IMR-90 (cell line): ENCODE data around the gene C8B. TPM values are rescaled to one million over a fixed set of nuclear protein-coding genes. Genes with fewer than 3 reads are reported as not detected.

Experiments used
- ATAC-seq: fragments of 200-7000 bp; cut with Tn5 transposase; 2 replicates; pipeline ENCODE4 v1.9.1; 2020; ENCODE audit warnings: low read depth, mild to moderate bottlenecking, moderate library complexity
- BruUV-seq: library from RNA; stranded (reverse); fragments of 400-500 nt; replicated peaks from 2 replicates; lab custom pipeline; 2021; lab: Mats Ljungman, UMichigan
- CTCF ChIA-PET: fragments of 300-600 bp; formaldehyde crosslinking; extraction: SDS; loops from one replicate; lab custom pipeline; 2021; ENCODE audit warnings: antibody characterized with exemption; lab: Yijun Ruan, JAX
- POLR2A ChIA-PET: fragments of 300-600 bp; sonication (Branson Sonifier 250); formaldehyde crosslinking; loops from one replicate; lab custom pipeline; 2022; ENCODE audit warnings: antibody characterized with exemption; ENCODE audit not compliant: unreplicated experiment; lab: Charles Lee
- DNase-seq: peaks from one replicate; pipeline ENCODE4 v3.0.0; 2013
- H2AFZ ChIP-seq: replicated peaks from 2 replicates; pipeline ENCODE3; 2013; ENCODE audit warnings: low read length, mild to moderate bottlenecking; ENCODE audit not compliant: poor library complexity
- H2AK5ac ChIP-seq: 2 replicates; pipeline ENCODE4 v1.6.1; 2013; ENCODE audit warnings: low read depth, low read length, inconsistent platforms
- H2AK9ac ChIP-seq: replicated peaks from 2 replicates; pipeline ENCODE3; 2013; ENCODE audit warnings: mild to moderate bottlenecking, low read depth, low read length, moderate library complexity; ENCODE audit not compliant: poor library complexity
- H2BK120ac ChIP-seq: 2 replicates; pipeline ENCODE4 v1.6.1; 2013; ENCODE audit warnings: low read depth, low read length, inconsistent platforms
- H2BK15ac ChIP-seq: 3 replicates; pipeline ENCODE4 v1.6.1; 2013; ENCODE audit warnings: low read depth, low read length, inconsistent platforms
- H2BK20ac ChIP-seq: 2 replicates; pipeline ENCODE4 v1.6.1; 2013; ENCODE audit warnings: low read depth, mild to moderate bottlenecking, inconsistent platforms, low read length, moderate library complexity
- H2BK5ac ChIP-seq: 2 replicates; pipeline ENCODE4 v1.6.1; 2013; ENCODE audit warnings: mild to moderate bottlenecking, low read depth, low read length, inconsistent platforms; ENCODE audit not compliant: poor library complexity, severe bottlenecking
- H3K14ac ChIP-seq: replicated peaks from 2 replicates; pipeline ENCODE4 v1.6.1; 2013; ENCODE audit warnings: low read depth, low read length, inconsistent platforms
- H3K18ac ChIP-seq: 2 replicates; pipeline ENCODE4 v1.6.1; 2013; ENCODE audit warnings: low read depth, low read length, control low read depth
- H3K23ac ChIP-seq: 2 replicates; pipeline ENCODE4 v1.6.1; 2013; ENCODE audit warnings: low read depth, low read length, inconsistent platforms
- H3K27ac ChIP-seq: 2 replicates; pipeline ENCODE4 v1.5.1; 2013; ENCODE audit warnings: mild to moderate bottlenecking, control low read depth, low read length; ENCODE audit not compliant: insufficient read depth
- H3K27me3 ChIP-seq: 2 replicates; pipeline ENCODE4 v1.6.1; 2013; ENCODE audit warnings: low read length; ENCODE audit not compliant: control insufficient read depth, insufficient read depth
- H3K36me3 ChIP-seq: 2 replicates; pipeline ENCODE4 v1.6.1; 2013; ENCODE audit warnings: low read length, mixed read lengths; ENCODE audit not compliant: control insufficient read depth, insufficient read depth
- H3K4ac ChIP-seq: 2 replicates; pipeline ENCODE4 v1.6.1; 2013; ENCODE audit warnings: low read depth, low read length, inconsistent platforms
- H3K4me1 ChIP-seq: 2 replicates; pipeline ENCODE4 v1.6.1; 2013; ENCODE audit warnings: low read length, mixed read lengths; ENCODE audit not compliant: control insufficient read depth, insufficient read depth
- H3K4me2 ChIP-seq: 2 replicates; pipeline ENCODE4 v1.6.1; 2013; ENCODE audit warnings: low read depth, mild to moderate bottlenecking, control low read depth, low read length, moderate library complexity
- H3K4me3 ChIP-seq: 2 replicates; pipeline ENCODE4 v1.5.1; 2013; ENCODE audit warnings: low read depth, mild to moderate bottlenecking, control low read depth, low read length, moderate library complexity; ENCODE audit not compliant: insufficient read depth
- H3K56ac ChIP-seq: 2 replicates; pipeline ENCODE4 v1.6.1; 2013; ENCODE audit warnings: low read length, inconsistent platforms; ENCODE audit not compliant: insufficient read depth; ENCODE audit errors: extremely low read depth
- H3K79me1 ChIP-seq, 2 experiments: 2 replicates each; pipeline ENCODE4 v1.6.1; 2013; ENCODE audit warnings: low read length in 2 of 2, inconsistent platforms in 1 of 2, low read depth in 1 of 2
- H3K9ac ChIP-seq: 2 replicates; pipeline ENCODE4 v1.6.1; 2013; ENCODE audit warnings: low read depth, low read length, control low read depth
- H3K9me1 ChIP-seq: 2 replicates; pipeline ENCODE4 v1.6.1; 2013; ENCODE audit warnings: low read length, inconsistent platforms; ENCODE audit not compliant: insufficient read depth
- H3K9me3 ChIP-seq: 2 replicates; pipeline ENCODE4 v1.6.1; 2013; ENCODE audit warnings: low read length; ENCODE audit not compliant: control insufficient read depth, insufficient read depth
- H4K20me1 ChIP-seq: 2 replicates; pipeline ENCODE4 v1.6.1; 2013; ENCODE audit warnings: low read length, inconsistent platforms; ENCODE audit not compliant: insufficient read depth
- H4K5ac ChIP-seq: 2 replicates; pipeline ENCODE4 v1.6.1; 2013; ENCODE audit warnings: mild to moderate bottlenecking, low read depth, low read length, control low read depth
- H4K8ac ChIP-seq, 2 experiments: 2 replicates each; pipeline ENCODE4 v1.6.1; 2013; ENCODE audit warnings: low read depth in 2 of 2, low read length in 2 of 2, control low read depth in 1 of 2, inconsistent platforms in 1 of 2
- H4K91ac ChIP-seq: 2 replicates; pipeline ENCODE4 v1.6.1; 2013; ENCODE audit warnings: low read depth, low read length, inconsistent platforms; ENCODE audit not compliant: insufficient read depth
- BHLHE40 ChIP-seq: fragments of 150-350 bp; IDR thresholded peaks from 2 replicates; pipeline ENCODE4 v1.6.1; 2016; ENCODE audit warnings: mild to moderate bottlenecking, low read depth, low read length
- CEBPB ChIP-seq: IDR thresholded peaks from 2 replicates; pipeline ENCODE4 v1.6.1; 2012; ENCODE audit warnings: low read depth, low read length, improper control_type of control experiment
- CHD1 ChIP-seq: IDR thresholded peaks from 2 replicates; pipeline ENCODE4 v1.6.1; 2012; ENCODE audit warnings: low read depth, low read length, improper control_type of control experiment
- CTCF ChIP-seq: conservative IDR thresholded peaks from 2 replicates; pipeline ENCODE4 v1.5.1; 2012; ENCODE audit warnings: mild to moderate bottlenecking, low read depth, low read length, improper control_type of control experiment
- ELK1 ChIP-seq: fragments of 150-350 bp; IDR thresholded peaks from 2 replicates; pipeline ENCODE4 v1.6.1; 2016; ENCODE audit warnings: low read depth, mild to moderate bottlenecking, low read length, moderate library complexity, borderline replicate concordance
- FOS ChIP-seq: fragments of 150-350 bp; IDR thresholded peaks from 2 replicates; pipeline ENCODE4 v1.6.1; 2016; ENCODE audit warnings: low read depth, low read length
- MAFK ChIP-seq: IDR thresholded peaks from 2 replicates; pipeline ENCODE4 v1.6.1; 2012; ENCODE audit warnings: low read depth, low read length, improper control_type of control experiment
- MAZ ChIP-seq: IDR thresholded peaks from 2 replicates; pipeline ENCODE4 v1.6.1; 2012; ENCODE audit warnings: low read depth, mild to moderate bottlenecking, low read length, improper control_type of control experiment, moderate library complexity, borderline replicate concordance
- MXI1 ChIP-seq: IDR thresholded peaks from 2 replicates; pipeline ENCODE4 v1.6.1; 2012; ENCODE audit warnings: low read depth, mild to moderate bottlenecking, low read length, moderate library complexity, borderline replicate concordance
- NFE2L2 ChIP-seq: fragments of 150-350 bp; IDR thresholded peaks from 2 replicates; pipeline ENCODE4 v1.6.1; 2016; ENCODE audit warnings: low read depth, mild to moderate bottlenecking, low read length
- POLR2A ChIP-seq: IDR thresholded peaks from 2 replicates; pipeline ENCODE4 v1.6.1; 2012; ENCODE audit warnings: mild to moderate bottlenecking, low read depth, low read length
- RAD21 ChIP-seq: IDR thresholded peaks from 2 replicates; pipeline ENCODE4 v1.6.1; 2012; ENCODE audit warnings: low read length, improper control_type of control experiment
- RCOR1 ChIP-seq: IDR thresholded peaks from 2 replicates; pipeline ENCODE4 v1.6.1; 2012; ENCODE audit warnings: mild to moderate bottlenecking, low read length, improper control_type of control experiment; ENCODE audit not compliant: insufficient replicate concordance
- RFX5 ChIP-seq: IDR thresholded peaks from 2 replicates; pipeline ENCODE4 v1.8.0; 2012; ENCODE audit warnings: low read depth, mild to moderate bottlenecking, low read length, moderate library complexity
- SMC3 ChIP-seq: fragments of 150-350 bp; IDR thresholded peaks from 2 replicates; pipeline ENCODE4 v1.6.1; 2016; ENCODE audit warnings: low read depth, mild to moderate bottlenecking, antibody characterized with exemption, low read length, moderate library complexity
- WGBS, 2 experiments: methylation state at CpG; one replicate each; pipeline versions ENCODE4 v1.1.5 to v1.1.7; 2013; ENCODE audit warnings: missing lambda C conversion rate in 2 of 2; ENCODE audit not compliant: insufficient read length in 1 of 2; ENCODE audit errors: extremely low coverage in 2 of 2; 5-methylcytosine and 5-hydroxymethylcytosine counted together
- dilution Hi-C: fragments of 300-500 bp; cut with HindIII; formaldehyde crosslinking; loops from one replicate; pipeline ENCODE4 v1.14.3; 2018; ENCODE audit warnings: low sequenced_read_pairs; ENCODE audit not compliant: unreplicated experiment
- in situ Hi-C: fragments of 300-500 bp; cut with MboI; formaldehyde crosslinking; loops from 3 replicates; pipeline ENCODE4 v1.14.3; 2019; ENCODE audit warnings: low sequenced_read_pairs, inconsistent platforms, mixed read lengths
- intact Hi-C: fragments of 100-400 bp; cut with micrococcal nuclease; formaldehyde crosslinking; loops from 2 replicates; pipeline ENCODE4 v1.10.0; 2022
- polyA plus RNA-seq, 3 experiments: library from polyadenylated mRNA; depleted of rRNA; stranded (reverse); fragments of >200 nt; gene quantifications; 2 replicates each; pipeline ENCODE4 v1.2.3, GENCODE V29; 2012; ENCODE audit warnings: low replicate concordance in 1 of 3
- total RNA-seq: library from RNA; depleted of rRNA; stranded (reverse); fragments of >200 nt; gene quantifications from 2 replicates; pipeline ENCODE4 v1.2.3, GENCODE V29; 2012
- TF ChIP-seq, protein P1 (sequence below): fragments of 150-350 bp; IDR thresholded peaks from 2 replicates; pipeline ENCODE4 v1.6.1; 2017; ENCODE audit warnings: mild to moderate bottlenecking, antibody characterized with exemption, low read length, low read depth

Gene C8B
- total and polyA plus RNA-seq, 2 of the 4 experiments (the other 2 are of a cell fraction), result not detected

- Histone ChIP-seq H2AK9ac (no peak overlapping the region), H3K56ac (no peak overlapping the region), H2BK20ac (no peak overlapping the region), H3K36me3 (no peaks in the 10 kb centered on the region), H3K4me3 (no peak overlapping the region), H2AFZ (no peak overlapping the region), H3K9ac (no peak overlapping the region), H4K91ac (no peak overlapping the region), H3K4me2 (no peak overlapping the region), H3K9me1 (no peaks in the 10 kb centered on the region), H2BK15ac (no peak overlapping the region), H3K23ac (no peak overlapping the region), H4K5ac (no peak overlapping the region), H2AK5ac (no peak overlapping the region), H4K8ac (no peak overlapping the region), H4K20me1 (no peaks in the 10 kb centered on the region), H3K14ac (no peak overlapping the region), H3K9me3 (no peaks in the 10 kb centered on the region), H3K4me1 (peaks cover 5% of the 10 kb centered on the region), H3K27ac (no peak overlapping the region), H2BK120ac (no peak overlapping the region), H3K27me3 (no peaks in the 10 kb centered on the region), H3K18ac (no peak overlapping the region), H3K79me1 (no peaks in the 10 kb centered on the region), H2BK5ac (no peak overlapping the region), H3K4ac (no peak overlapping the region)
- no peak for TF ChIP-seq FOS
- TF ChIP-seq CHD1, result no peak
- TF ChIP-seq, protein P1, sequence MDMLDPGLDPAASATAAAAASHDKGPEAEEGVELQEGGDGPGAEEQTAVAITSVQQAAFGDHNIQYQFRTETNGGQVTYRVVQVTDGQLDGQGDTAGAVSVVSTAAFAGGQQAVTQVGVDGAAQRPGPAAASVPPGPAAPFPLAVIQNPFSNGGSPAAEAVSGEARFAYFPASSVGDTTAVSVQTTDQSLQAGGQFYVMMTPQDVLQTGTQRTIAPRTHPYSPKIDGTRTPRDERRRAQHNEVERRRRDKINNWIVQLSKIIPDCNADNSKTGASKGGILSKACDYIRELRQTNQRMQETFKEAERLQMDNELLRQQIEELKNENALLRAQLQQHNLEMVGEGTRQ, result no peak
- no peak for TF ChIP-seq POLR2A
- no peak for TF ChIP-seq CEBPB
- TF ChIP-seq ELK1, result no peak
- no peak for TF ChIP-seq SMC3
- no peak for TF ChIP-seq CTCF
- TF ChIP-seq MAFK, result no peak
- no peak for TF ChIP-seq MAZ
- TF ChIP-seq BHLHE40, result no peak
- TF ChIP-seq RFX5, result no peak
- no peak for TF ChIP-seq RCOR1
- TF ChIP-seq NFE2L2, result no peak
- no peak for TF ChIP-seq MXI1
- no peak for TF ChIP-seq RAD21
- BruUV-seq, result no TSS peak
- ATAC-seq, result no peak
- dilution Hi-C loops, result no loop called here
- intact Hi-C loops, result no loop called here
- ChIA-PET POLR2A (no interaction called here), CTCF (no interaction called here)
- WGBS, 2 experiments, result no CpG with 5 or more reads among the region's 4 CpGs
- no peak for DNase-seq
- in situ Hi-C loops, result no loop called here
Measured at GRCh38 chr1:56927171-56927570, 38.6 kb downstream of the C8B start.
